Measurements from ENCODE around the gene RBCK1.

- TF ChIP-seq CTCF (IDR thresholded peaks at IDR 0.05; ENCODE audit: low read length): no peak
- TF ChIP-seq EZH2 (IDR thresholded peaks at IDR 0.05; ENCODE audit: borderline replicate concordance, low read length): no peak
Observed at GRCh38 chr20:444862-445426, 36.8 kb downstream of the RBCK1 start.
